Esophagus squamous epithelium (tissue), 4 donors: ENCODE data around the gene CDC20.

Experiments
- POLR2A ChIP-seq, 4 donors: fragments of 450-650 bp; IDR thresholded peaks; one replicate each; pipeline ENCODE4 v1.6.1; 2017; ENCODE audit warnings: antibody characterized with exemption in 4 of 4, mild to moderate bottlenecking in 4 of 4, moderate library complexity in 3 of 4
- TF ChIP-seq, protein P1 (sequence below), 6 experiments: fragments of 450-650 bp in 4 of 6; fragments of 200-600 bp in 2 of 6; sonication (generic) in 2 of 6; IDR thresholded peaks; one replicate each; pipeline ENCODE4 v1.5.1; 2016 to 2019; ENCODE audit warnings: antibody characterized with exemption in 6 of 6, mild to moderate bottlenecking in 4 of 6, moderate library complexity in 4 of 6

DNA sequence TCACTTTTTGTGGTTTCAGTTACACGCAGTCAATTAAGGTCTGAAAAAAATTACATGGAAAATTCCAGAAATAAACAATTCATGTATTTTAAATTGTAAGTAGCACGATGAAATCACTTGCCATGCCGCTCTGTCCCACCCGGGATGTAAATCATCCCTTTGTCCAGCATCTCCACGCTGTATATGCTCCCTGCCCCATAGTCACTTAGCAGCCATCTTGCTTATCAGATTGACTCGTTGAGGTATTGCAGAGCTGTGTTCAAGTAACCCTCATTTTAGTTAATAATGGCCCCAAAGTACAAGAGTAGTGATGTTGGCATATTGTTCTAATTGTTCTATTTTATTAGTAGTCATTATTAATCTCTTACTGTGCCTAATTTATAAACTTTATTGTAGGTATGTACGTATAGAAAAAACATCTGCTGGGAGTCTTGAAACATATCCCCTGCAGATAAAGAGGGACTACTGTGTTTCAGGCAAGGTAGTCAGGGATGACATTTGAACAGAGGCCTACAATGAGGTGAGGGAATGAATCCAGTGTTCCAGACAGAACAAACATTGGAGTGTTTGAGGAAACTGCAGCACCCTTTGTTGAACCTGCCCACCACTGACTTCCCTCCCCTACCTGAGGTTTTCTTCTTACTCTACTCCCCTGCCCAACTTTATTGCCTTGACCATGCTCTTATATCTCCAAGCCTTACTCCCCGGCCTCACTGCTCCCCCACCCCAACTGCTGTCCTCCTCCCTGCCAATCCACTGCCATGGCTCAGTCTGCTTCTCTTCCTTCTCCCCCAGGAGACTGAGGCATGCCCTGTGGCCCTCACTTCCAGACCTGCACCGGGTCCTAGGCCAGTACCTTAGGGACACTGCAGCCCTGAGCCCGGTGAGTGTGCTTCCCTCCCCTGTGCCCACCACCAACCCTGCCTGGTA, 7.1 kb upstream of the CDC20 start:
- TF ChIP-seq, protein P1, sequence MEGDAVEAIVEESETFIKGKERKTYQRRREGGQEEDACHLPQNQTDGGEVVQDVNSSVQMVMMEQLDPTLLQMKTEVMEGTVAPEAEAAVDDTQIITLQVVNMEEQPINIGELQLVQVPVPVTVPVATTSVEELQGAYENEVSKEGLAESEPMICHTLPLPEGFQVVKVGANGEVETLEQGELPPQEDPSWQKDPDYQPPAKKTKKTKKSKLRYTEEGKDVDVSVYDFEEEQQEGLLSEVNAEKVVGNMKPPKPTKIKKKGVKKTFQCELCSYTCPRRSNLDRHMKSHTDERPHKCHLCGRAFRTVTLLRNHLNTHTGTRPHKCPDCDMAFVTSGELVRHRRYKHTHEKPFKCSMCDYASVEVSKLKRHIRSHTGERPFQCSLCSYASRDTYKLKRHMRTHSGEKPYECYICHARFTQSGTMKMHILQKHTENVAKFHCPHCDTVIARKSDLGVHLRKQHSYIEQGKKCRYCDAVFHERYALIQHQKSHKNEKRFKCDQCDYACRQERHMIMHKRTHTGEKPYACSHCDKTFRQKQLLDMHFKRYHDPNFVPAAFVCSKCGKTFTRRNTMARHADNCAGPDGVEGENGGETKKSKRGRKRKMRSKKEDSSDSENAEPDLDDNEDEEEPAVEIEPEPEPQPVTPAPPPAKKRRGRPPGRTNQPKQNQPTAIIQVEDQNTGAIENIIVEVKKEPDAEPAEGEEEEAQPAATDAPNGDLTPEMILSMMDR (IDR thresholded peaks at IDR 0.05): no peak
- no peak for TF ChIP-seq POLR2A (IDR thresholded peaks at IDR 0.05)
